OCI-LY3 (cell line): Measurements from ENCODE around the gene NAPB.

ENCODE experiments used
- H2AFZ ChIP-seq: fragments of 200-600, 300-600 bp; shearing (Covaris generic); 2 replicates; pipeline ENCODE4 v1.6.0; 2014; ENCODE audit warnings: antibody characterized with exemption, low read depth, low read length
- H3K27ac ChIP-seq: fragments of 200-600, 300-600 bp; sonication (generic); 2 replicates; pipeline ENCODE4 v1.5.1; 2014; ENCODE audit warnings: mild to moderate bottlenecking, low read length, moderate library complexity, mixed read lengths
- H3K27me3 ChIP-seq: fragments of 200-600, 300-600 bp; sonication (generic); 2 replicates; pipeline ENCODE4 v1.6.1; 2014; ENCODE audit warnings: low read depth, low read length, mixed read lengths
- H3K36me3 ChIP-seq: fragments of 200-600, 300-600 bp; sonication (generic); replicated peaks from 2 replicates; pipeline ENCODE3; 2014; ENCODE audit warnings: low read depth, low read length, mixed read lengths
- H3K4me1 ChIP-seq: fragments of 300-600, 200-600 bp; sonication (generic); 2 replicates; pipeline ENCODE4 v1.6.1; 2014; ENCODE audit warnings: low read length, mixed read lengths
- H3K4me2 ChIP-seq: fragments of 200-600, 300-600 bp; sonication (generic); 2 replicates; pipeline ENCODE4 v1.6.1; 2014; ENCODE audit warnings: low read length, mixed read lengths
- H3K4me3 ChIP-seq: fragments of 300-600, 200-600 bp; sonication (generic); 2 replicates; pipeline ENCODE4 v1.5.1; 2014; ENCODE audit warnings: antibody characterized with exemption, mild to moderate bottlenecking, low read length, moderate library complexity
- H3K79me2 ChIP-seq: fragments of 300-600, 200-600 bp; shearing (Covaris generic); 2 replicates; pipeline ENCODE4 v1.6.1; 2014; ENCODE audit warnings: mild to moderate bottlenecking, low read length, mixed read lengths
- H3K9ac ChIP-seq: fragments of 300-600, 200-600 bp; shearing (Covaris generic); 2 replicates; pipeline ENCODE4 v1.6.0; 2014; ENCODE audit warnings: mild to moderate bottlenecking, low read length, moderate library complexity
- H3K9me3 ChIP-seq: fragments of 200-600, 300-600 bp; shearing (Covaris generic); 2 replicates; pipeline ENCODE4 v1.6.1; 2014; ENCODE audit warnings: low read length, mixed read lengths; ENCODE audit not compliant: insufficient read depth
- H4K20me1 ChIP-seq: fragments of 200-600, 300-600 bp; sonication (generic); 2 replicates; pipeline ENCODE4 v1.6.1; 2016; ENCODE audit warnings: low read length, mixed read lengths; ENCODE audit not compliant: insufficient read depth
- CTCF ChIP-seq: fragments of 200-600, 300-600 bp; sonication (generic); IDR thresholded peaks from 2 replicates; pipeline ENCODE4 v1.5.1; 2014; ENCODE audit warnings: antibody characterized with exemption, low read length, low read depth
- EZH2phosphoT487 ChIP-seq: fragments of 200-600 bp; shearing (Covaris generic); IDR thresholded peaks from 2 replicates; pipeline ENCODE4 v1.6.1; 2018; ENCODE audit warnings: antibody characterized with exemption, mixed run types, low read depth

The NAPB gene

DNA sequence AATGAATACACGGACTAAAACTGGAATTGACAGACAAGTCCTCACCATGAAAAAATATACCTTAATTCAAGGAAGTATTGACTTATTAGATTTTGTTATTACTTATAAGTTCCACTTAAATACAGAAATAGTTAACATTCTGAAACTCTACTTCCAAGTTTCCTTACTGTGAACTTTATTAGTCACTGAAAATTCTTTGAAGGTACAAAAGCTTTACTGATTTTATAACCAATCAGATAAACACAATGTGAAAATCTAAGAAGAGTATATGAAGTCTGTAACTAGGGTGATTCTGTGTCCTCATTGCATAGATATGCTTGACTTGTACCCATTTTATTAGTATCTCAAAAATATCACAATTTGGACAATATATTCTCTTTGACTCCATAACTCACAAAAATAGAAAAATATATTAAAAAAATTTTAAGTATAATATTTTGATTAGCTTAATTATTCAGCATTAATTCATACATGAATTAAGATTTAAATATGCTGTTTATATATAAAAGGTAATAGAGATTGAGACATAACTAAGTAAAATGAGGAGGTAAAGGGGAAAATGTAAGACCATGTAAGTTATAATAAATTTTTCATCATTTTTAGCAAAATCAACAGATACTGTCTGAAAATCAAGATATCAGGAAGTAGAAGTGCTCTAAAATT, 6.6 kb downstream of the NAPB start:
- H3K4me3 ChIP-seq: no peak overlapping the region
- no peaks in the 10 kb centered on the region for H3K9me3 ChIP-seq
- H3K9ac ChIP-seq: no peak overlapping the region
- H3K4me2 ChIP-seq: no peak overlapping the region
- no peaks in the 10 kb centered on the region for H3K27me3 ChIP-seq
- TF ChIP-seq EZH2phosphoT487 (no peak), CTCF (no peak)
- H3K4me1 ChIP-seq: peaks cover 3% of the 10 kb centered on the region
- H4K20me1 ChIP-seq: peaks cover 13% of the 10 kb centered on the region; the same call in 1 of the 2 replicates
- H2AFZ ChIP-seq: no peak overlapping the region
- H3K36me3 ChIP-seq: no peaks in the 10 kb centered on the region
- H3K79me2 ChIP-seq: peaks cover 39% of the 10 kb centered on the region
- H3K27ac ChIP-seq: no peak overlapping the region

DNA sequence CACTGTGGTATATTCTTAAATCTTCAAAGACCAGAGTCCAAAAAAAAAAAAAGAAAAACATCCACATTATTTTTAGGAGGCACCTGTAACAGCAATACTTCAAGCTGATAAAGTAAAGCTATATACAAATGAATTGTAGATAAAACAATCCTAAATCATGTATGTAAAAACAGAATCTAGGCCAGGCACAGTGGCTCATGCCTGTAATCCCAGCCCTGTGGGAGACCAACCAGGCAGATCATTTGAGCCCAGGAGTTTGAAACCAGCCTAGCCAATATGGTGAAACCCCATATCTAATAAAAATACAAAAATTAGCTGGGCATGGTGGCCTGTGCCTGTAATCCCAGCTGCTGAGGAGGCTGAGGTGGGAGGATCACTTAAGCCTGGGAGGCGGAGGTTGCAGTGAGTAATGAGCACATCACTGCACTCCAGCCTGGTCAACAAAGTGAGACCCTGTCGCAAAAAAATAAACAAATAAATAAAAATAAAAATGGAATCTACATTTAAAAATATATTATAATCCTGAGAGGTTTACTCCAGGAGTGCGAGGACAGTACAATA, 7.3 kb downstream of the NAPB start:
- no peaks in the 10 kb centered on the region for H3K9me3 ChIP-seq
- peaks cover 13% of the 10 kb centered on the region; the same call in 1 of the 2 replicates for H4K20me1 ChIP-seq
- no peak overlapping the region for H3K27ac ChIP-seq
- no peak overlapping the region for H3K4me3 ChIP-seq
- no peaks in the 10 kb centered on the region for H3K4me1 ChIP-seq
- no peak overlapping the region for H3K4me2 ChIP-seq
- no peak overlapping the region for H2AFZ ChIP-seq
- no peaks in the 10 kb centered on the region for H3K36me3 ChIP-seq
- no peaks in the 10 kb centered on the region for H3K27me3 ChIP-seq
- H3K79me2 ChIP-seq: peaks cover 42% of the 10 kb centered on the region
- H3K9ac ChIP-seq: no peak overlapping the region
- no peak for TF ChIP-seq EZH2phosphoT487
- no peak for TF ChIP-seq CTCF

DNA sequence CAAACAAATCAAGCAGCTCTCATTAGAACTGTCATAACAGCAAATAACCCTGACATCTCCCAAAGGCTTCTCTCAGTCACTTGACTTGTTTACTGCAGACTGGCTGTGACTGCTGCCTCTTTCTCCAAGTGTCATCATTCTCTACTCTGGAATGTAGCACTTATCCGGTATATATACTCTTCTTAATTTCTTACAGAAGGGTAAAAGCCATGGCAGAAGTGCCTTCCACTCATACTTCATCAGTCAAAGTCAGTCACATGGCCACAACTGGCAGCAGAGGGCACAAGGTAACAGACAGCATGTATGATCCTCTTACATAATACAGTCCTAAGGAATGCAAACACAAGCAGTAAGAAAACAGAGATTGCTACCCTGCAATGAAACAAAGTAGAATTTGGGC, 9.3 kb downstream of the NAPB start:
- no peaks in the 10 kb centered on the region for H3K9me3 ChIP-seq
- H4K20me1 ChIP-seq: peaks cover 19% of the 10 kb centered on the region
- H3K79me2 ChIP-seq: peaks cover 58% of the 10 kb centered on the region
- TF ChIP-seq EZH2phosphoT487 (no peak), CTCF (no peak)
- H3K4me2 ChIP-seq: no peak overlapping the region
- no peak overlapping the region for H3K27ac ChIP-seq
- H3K27me3 ChIP-seq: no peaks in the 10 kb centered on the region
- peaks cover 10% of the 10 kb centered on the region for H3K4me1 ChIP-seq
- H3K4me3 ChIP-seq: no peak overlapping the region
- H3K9ac ChIP-seq: no peak overlapping the region
- H2AFZ ChIP-seq: no peak overlapping the region
- H3K36me3 ChIP-seq: no peaks in the 10 kb centered on the region

DNA sequence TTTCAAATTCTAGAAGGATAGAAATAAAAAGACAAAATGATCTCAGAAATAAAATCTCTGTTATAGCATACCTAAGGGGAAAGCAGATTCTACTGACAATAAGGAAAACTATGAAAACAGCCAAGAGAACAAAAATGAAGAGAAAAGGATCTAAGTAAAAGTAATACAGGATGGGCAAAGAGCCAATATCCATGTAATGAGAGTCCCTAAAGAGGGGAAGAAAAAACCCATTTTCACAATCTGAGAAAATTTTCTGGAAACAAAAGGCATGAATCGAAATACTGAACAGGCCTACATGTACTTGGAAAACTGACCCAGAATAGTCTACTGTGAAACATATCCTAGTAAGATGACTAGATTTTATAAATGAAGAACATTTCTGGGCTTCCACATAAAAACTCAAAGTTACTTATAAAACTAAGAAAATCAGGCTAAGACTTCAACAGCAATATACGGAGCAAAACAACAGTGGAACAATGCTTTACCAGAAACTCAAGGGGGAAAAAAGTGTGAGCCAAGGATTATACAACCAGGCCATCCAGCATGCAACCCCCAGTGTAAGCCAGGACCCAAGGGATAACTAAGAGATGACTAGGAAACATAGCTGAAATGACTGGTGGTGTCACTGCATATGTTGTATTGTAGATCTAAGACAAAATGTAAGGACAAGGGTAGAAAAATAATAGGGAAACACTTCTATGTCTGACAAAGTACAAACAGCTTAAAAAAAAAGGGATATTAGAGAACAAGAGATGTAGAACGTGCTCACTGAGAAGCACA, 10.2 kb downstream of the NAPB start:
- Histone ChIP-seq H2AFZ (no peak overlapping the region), H3K9me3 (no peaks in the 10 kb centered on the region), H4K20me1 (peaks cover 22% of the 10 kb centered on the region), H3K4me3 (no peak overlapping the region), H3K27me3 (no peaks in the 10 kb centered on the region), H3K36me3 (no peaks in the 10 kb centered on the region), H3K79me2 (peaks cover 66% of the 10 kb centered on the region), H3K4me1 (peaks cover 10% of the 10 kb centered on the region), H3K9ac (no peak overlapping the region), H3K27ac (no peak overlapping the region), H3K4me2 (no peak overlapping the region)
- no peak for TF ChIP-seq EZH2phosphoT487
- TF ChIP-seq CTCF: no peak
